ENCODE results near the gene KNDC1.

The KNDC1 gene

DNA sequence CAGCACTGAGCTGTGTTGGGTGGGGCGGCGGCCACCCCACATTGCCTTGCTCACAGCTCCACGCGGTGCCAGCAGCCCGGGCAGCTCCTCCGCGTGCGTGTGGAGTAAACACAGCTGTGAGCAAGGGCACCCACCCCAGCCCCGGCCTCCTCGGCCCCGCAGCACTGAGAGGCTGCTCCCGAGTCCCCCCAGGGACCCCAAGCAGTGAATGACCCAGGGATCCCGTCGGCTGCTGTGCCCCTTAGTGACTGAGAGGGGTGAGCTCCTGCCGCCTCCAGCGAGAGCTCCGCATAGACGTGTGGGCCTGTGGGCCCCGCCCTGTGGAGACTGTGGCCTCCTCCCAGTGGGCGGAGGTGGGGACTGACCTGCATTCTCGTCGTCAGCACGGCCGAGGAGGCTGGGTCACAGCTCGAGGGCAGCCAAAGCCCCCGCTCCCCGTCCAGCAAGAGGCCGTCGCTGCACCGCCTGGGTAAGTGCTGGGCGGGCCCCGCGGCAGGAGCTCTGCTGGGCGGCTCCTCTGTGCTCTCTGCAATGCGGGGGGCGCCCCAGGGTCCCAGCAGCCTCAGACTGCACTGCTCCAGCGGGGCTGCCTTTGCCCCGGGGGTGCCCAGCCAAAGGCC lies 40.1 kb downstream of the KNDC1 start:
- H3K4me2 ChIP-seq (ENCODE audit: low read length), result no peak overlapping the region
- no peaks in the 10 kb centered on the region for H3K9me3 ChIP-seq (ENCODE audit: insufficient read depth, low read length)
- no peak overlapping the region for H3K4me3 ChIP-seq (ENCODE audit: low read length)
- no peaks in the 10 kb centered on the region for H3K79me2 ChIP-seq (ENCODE audit: low read length)
- no peak overlapping the region for H3K9ac ChIP-seq (ENCODE audit: low read length)
- H3K27ac ChIP-seq (ENCODE audit: low read length), result no peak overlapping the region
- TF ChIP-seq, protein P1, sequence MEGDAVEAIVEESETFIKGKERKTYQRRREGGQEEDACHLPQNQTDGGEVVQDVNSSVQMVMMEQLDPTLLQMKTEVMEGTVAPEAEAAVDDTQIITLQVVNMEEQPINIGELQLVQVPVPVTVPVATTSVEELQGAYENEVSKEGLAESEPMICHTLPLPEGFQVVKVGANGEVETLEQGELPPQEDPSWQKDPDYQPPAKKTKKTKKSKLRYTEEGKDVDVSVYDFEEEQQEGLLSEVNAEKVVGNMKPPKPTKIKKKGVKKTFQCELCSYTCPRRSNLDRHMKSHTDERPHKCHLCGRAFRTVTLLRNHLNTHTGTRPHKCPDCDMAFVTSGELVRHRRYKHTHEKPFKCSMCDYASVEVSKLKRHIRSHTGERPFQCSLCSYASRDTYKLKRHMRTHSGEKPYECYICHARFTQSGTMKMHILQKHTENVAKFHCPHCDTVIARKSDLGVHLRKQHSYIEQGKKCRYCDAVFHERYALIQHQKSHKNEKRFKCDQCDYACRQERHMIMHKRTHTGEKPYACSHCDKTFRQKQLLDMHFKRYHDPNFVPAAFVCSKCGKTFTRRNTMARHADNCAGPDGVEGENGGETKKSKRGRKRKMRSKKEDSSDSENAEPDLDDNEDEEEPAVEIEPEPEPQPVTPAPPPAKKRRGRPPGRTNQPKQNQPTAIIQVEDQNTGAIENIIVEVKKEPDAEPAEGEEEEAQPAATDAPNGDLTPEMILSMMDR (IDR thresholded peaks at IDR 0.05; ENCODE audit: low read depth, low read length), result no peak
- TF ChIP-seq EZH2phosphoT487 (IDR thresholded peaks at IDR 0.05; ENCODE audit: low read depth), result no peak
- H3K36me3 ChIP-seq (replicated peaks; ENCODE audit: low read depth, low read length), result no peaks in the 10 kb centered on the region
- no peaks in the 10 kb centered on the region for H3K4me1 ChIP-seq (ENCODE audit: low read length)
- H3K27me3 ChIP-seq (ENCODE audit: low read depth, low read length), result no peaks in the 10 kb centered on the region
- H2AFZ ChIP-seq (ENCODE audit: low read depth, low read length), result no peak overlapping the region
- no peaks in the 10 kb centered on the region for H4K20me1 ChIP-seq (ENCODE audit: insufficient read depth, low read length)

DNA sequence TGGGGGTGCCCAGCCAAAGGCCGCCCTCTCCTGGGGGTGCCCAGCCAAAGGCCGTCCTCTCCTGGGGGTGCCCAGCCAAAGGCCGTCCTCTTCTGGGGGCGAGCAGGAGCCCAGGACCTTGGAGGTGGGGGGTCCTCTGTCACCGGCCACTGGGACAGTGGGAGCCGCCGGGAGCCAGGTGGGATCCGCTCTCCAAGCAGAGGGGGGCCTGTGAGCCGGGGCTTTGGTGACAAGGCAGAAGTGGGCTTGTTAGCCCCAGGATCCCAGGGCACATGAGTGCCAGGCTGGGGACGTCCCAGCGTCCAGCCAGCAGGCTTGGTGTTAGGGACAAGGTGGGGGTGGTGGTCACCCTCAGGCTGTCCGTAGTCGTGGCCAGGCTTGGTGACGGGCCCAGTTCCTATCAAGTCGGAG lies 40.6 kb downstream of the KNDC1 start:
- no peaks in the 10 kb centered on the region for H4K20me1 ChIP-seq (ENCODE audit: insufficient read depth, low read length)
- no peaks in the 10 kb centered on the region for H3K9me3 ChIP-seq (ENCODE audit: insufficient read depth, low read length)
- no peak overlapping the region for H3K4me2 ChIP-seq (ENCODE audit: low read length)
- H3K27me3 ChIP-seq (ENCODE audit: low read depth, low read length), result no peaks in the 10 kb centered on the region
- H3K4me1 ChIP-seq (ENCODE audit: low read length), result no peaks in the 10 kb centered on the region
- H3K4me3 ChIP-seq (ENCODE audit: low read length), result no peak overlapping the region
- no peak overlapping the region for H3K27ac ChIP-seq (ENCODE audit: low read length)
- TF ChIP-seq, protein P1 (IDR thresholded peaks at IDR 0.05; ENCODE audit: low read depth, low read length), result no peak
- no peak for TF ChIP-seq EZH2phosphoT487 (IDR thresholded peaks at IDR 0.05; ENCODE audit: low read depth)
- no peaks in the 10 kb centered on the region for H3K79me2 ChIP-seq (ENCODE audit: low read length)
- H2AFZ ChIP-seq (ENCODE audit: low read depth, low read length), result no peak overlapping the region
- no peak overlapping the region for H3K9ac ChIP-seq (ENCODE audit: low read length)
- no peaks in the 10 kb centered on the region for H3K36me3 ChIP-seq (replicated peaks; ENCODE audit: low read depth, low read length)

DNA sequence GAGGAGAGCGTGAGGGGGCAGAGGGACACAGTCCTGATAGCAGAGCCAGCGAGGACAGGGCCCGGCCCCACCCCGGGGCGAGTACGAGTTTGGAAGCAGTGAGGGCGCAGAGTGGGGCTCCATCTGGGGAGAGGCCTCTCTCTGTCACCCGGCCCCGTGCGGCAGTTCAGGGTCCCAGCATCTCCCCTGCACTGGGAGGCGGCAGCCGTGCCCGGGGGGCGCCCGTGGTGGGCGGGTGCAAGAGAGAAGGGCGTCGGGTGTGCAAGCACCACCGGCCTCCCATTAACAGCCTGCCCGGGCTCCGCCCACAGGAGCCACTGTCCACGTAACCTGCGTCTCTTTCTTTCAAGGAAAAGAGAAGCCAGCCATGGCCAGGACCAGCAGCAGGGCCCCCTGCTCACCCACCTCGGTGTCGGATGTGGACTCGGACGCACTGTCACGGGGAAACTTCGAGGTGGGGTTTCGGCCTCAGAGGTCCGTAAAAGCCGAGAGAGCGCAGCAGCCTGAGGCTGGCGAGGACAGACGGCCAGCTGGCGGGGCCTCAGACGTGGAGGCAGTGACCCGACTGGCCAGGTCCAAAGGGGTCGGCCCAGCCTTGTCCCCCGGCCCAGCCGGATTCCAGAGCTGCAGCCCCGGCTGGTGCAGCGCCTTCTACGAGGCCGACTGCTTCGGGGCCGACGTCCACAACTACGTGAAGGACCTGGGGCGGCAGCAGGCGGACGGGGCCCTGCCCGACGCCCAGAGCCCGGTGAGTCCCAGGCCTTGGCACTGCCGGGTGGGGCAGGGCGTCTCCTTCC lies 41.3 kb downstream of the KNDC1 start:
- Histone ChIP-seq H3K9me3 (ENCODE audit: insufficient read depth, low read length) (no peaks in the 10 kb centered on the region), H3K4me3 (ENCODE audit: low read length) (no peak overlapping the region)

More for the DNA sequence above, 41.3 kb downstream of the KNDC1 start:
- no peaks in the 10 kb centered on the region for H3K27me3 ChIP-seq (ENCODE audit: low read depth, low read length)
- H3K36me3 ChIP-seq (replicated peaks; ENCODE audit: low read depth, low read length), result no peaks in the 10 kb centered on the region
- no peak overlapping the region for H2AFZ ChIP-seq (ENCODE audit: low read depth, low read length)
- H3K27ac ChIP-seq (ENCODE audit: low read length), result no peak overlapping the region
- H3K79me2 ChIP-seq (ENCODE audit: low read length), result no peaks in the 10 kb centered on the region
- H4K20me1 ChIP-seq (ENCODE audit: insufficient read depth, low read length), result no peaks in the 10 kb centered on the region
- H3K9ac ChIP-seq (ENCODE audit: low read length), result no peak overlapping the region
- no peaks in the 10 kb centered on the region for H3K4me1 ChIP-seq (ENCODE audit: low read length)
- no peak overlapping the region for H3K4me2 ChIP-seq (ENCODE audit: low read length)
- no peak for TF ChIP-seq EZH2phosphoT487 (IDR thresholded peaks at IDR 0.05; ENCODE audit: low read depth)
- TF ChIP-seq, protein P1 (IDR thresholded peaks at IDR 0.05; ENCODE audit: low read depth, low read length), result no peak
